Caco-2 (cell line): Measurements from ENCODE around the gene GFOD1. TPM values are rescaled to one million over a fixed set of nuclear protein-coding genes. Genes with fewer than 3 reads are reported as not detected.

Source experiments
- BruUV-seq: library from RNA; stranded (reverse); fragments of 400-500 nt; replicated peaks from 2 replicates; lab custom pipeline; 2021; lab: Mats Ljungman, UMichigan
- CTCF ChIA-PET: fragments of 300-600 bp; sonication (Branson Sonifier 250); formaldehyde crosslinking; loops from one replicate; lab custom pipeline; 2022; ENCODE audit warnings: antibody characterized with exemption; lab: Charles Lee
- POLR2A ChIA-PET: fragments of 300-600 bp; sonication (Branson Sonifier 250); formaldehyde crosslinking; loops from one replicate; lab custom pipeline; 2022; ENCODE audit warnings: antibody characterized with exemption; lab: Charles Lee
- DNase-seq, 2 experiments: peaks; one replicate each; pipeline versions ENCODE4 v3.0.0 to v3.0.0-alpha.2; 2020 to 2022
- H3K27me3 ChIP-seq: replicated peaks from 2 replicates; pipeline ENCODE4 v1.6.0; 2011; ENCODE audit warnings: low read length; ENCODE audit not compliant: control insufficient read depth, insufficient read depth
- H3K36me3 ChIP-seq: 2 replicates; pipeline ENCODE4 v1.5.1; 2011; ENCODE audit warnings: low read length; ENCODE audit not compliant: control insufficient read depth, insufficient read depth
- H3K4me1 ChIP-seq: fragments of 250-450 bp; sonication (Bioruptor Pico); 2 replicates; pipeline ENCODE4 v1.5.1; 2020; ENCODE audit warnings: mild to moderate bottlenecking
- H3K4me3 ChIP-seq: 2 replicates; pipeline ENCODE4 v1.5.1; 2011; ENCODE audit warnings: low read depth, mild to moderate bottlenecking, control low read depth, low read length
- H3K9me3 ChIP-seq: fragments of 250-450 bp; sonication (Bioruptor Pico); 2 replicates; pipeline ENCODE4 v1.5.1; 2020; ENCODE audit warnings: mild to moderate bottlenecking, moderate library complexity
- H3K27ac Mint-ChIP-seq: one replicate; pipeline ENCODE4 v1.8.0; 2022; ENCODE audit warnings: mixed read lengths; ENCODE audit not compliant: unreplicated experiment
- H3K27me3 Mint-ChIP-seq: one replicate; pipeline ENCODE4 v1.8.0; 2022; ENCODE audit warnings: mixed read lengths; ENCODE audit not compliant: insufficient read depth, unreplicated experiment
- H3K36me3 Mint-ChIP-seq: one replicate; pipeline ENCODE4 v1.8.0; 2022; ENCODE audit warnings: mild to moderate bottlenecking, mixed read lengths; ENCODE audit not compliant: insufficient read depth, unreplicated experiment
- H3K4me1 Mint-ChIP-seq: one replicate; pipeline ENCODE4 v1.8.0; 2022; ENCODE audit warnings: low read depth, mixed read lengths; ENCODE audit not compliant: unreplicated experiment
- H3K4me3 Mint-ChIP-seq: one replicate; pipeline ENCODE4 v1.8.0; 2022; ENCODE audit warnings: mild to moderate bottlenecking, moderate library complexity, mixed read lengths; ENCODE audit not compliant: unreplicated experiment
- H3K9me3 Mint-ChIP-seq: one replicate; pipeline ENCODE4 v1.8.0; 2022; ENCODE audit warnings: mixed read lengths; ENCODE audit not compliant: unreplicated experiment
- intact Hi-C: fragments of 100-400 bp; cut with micrococcal nuclease; formaldehyde crosslinking; loops from one replicate; pipeline ENCODE4 v1.10.0; 2022; ENCODE audit not compliant: unreplicated experiment
- total RNA-seq: library from RNA; stranded (reverse); gene quantifications from 2 replicates; pipeline ENCODE4 v1.2.3, GENCODE V29; 2022
- TF ChIP-seq, protein P1 (sequence below), 2 experiments: fragments of 200-600 bp in 1 of 2; IDR thresholded peaks; 1 replicate in 1 of 2; 2 replicates in 1 of 2; pipeline versions ENCODE4 v1.5.1 to v1.8.0; 2011 to 2022; ENCODE audit warnings: antibody characterized with exemption in 1 of 2, control low read depth in 1 of 2, inconsistent platforms in 1 of 2, low read depth in 1 of 2, low read length in 1 of 2, mild to moderate bottlenecking in 1 of 2, moderate library complexity in 1 of 2; ENCODE audit not compliant: insufficient read depth in 1 of 2, severe bottlenecking in 1 of 2, unreplicated experiment in 1 of 2

Gene GFOD1
- total RNA-seq, 1 experiment from 2014 or later = 0.84 TPM

DNA sequence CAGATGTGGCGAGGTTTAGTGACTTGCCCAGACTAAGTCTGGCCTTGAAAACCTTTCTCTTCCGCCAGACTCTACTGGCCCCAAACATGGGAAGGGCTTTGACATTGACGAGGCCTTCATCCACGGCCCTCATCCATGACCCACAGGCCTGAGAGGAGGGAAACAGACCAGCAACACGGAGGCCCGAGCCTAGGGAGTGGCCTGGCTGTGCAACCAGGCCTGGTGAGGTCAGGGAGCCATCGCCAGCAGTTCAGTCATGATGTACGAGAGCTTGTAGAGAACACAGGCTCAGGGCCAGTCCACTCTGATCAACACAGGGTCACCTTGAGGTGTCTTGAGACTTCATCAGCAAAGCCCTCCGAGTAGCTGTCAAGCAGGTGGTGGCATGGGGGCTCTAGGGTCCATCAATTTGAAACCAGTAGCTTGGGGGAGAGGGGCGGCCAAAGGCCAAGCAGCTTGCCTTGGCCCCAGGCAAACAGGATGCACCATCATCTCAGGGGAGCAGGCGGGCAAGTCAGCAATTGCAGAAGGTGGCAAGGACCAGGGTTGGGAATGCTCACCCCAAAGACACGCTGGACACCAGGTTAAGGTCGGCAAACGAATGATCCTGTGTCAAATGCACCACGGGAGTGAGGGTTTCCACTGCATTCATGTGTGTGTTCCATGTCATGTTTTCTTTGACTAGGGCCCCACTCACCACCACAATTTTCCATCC lies 36.1 kb downstream of the GFOD1 start:
- H3K9me3 ChIP-seq = no peaks in the 10 kb centered on the region
- no peak for DNase-seq
- Mint-ChIP-seq H3K27me3 (peaks cover 4% of the 10 kb centered on the region), H3K9me3 (no peaks in the 10 kb centered on the region), H3K27ac (no peak overlapping the region), H3K4me1 (no peaks in the 10 kb centered on the region), H3K4me3 (no peak overlapping the region), H3K36me3 (no peaks in the 10 kb centered on the region)
- TF ChIP-seq, protein P1, sequence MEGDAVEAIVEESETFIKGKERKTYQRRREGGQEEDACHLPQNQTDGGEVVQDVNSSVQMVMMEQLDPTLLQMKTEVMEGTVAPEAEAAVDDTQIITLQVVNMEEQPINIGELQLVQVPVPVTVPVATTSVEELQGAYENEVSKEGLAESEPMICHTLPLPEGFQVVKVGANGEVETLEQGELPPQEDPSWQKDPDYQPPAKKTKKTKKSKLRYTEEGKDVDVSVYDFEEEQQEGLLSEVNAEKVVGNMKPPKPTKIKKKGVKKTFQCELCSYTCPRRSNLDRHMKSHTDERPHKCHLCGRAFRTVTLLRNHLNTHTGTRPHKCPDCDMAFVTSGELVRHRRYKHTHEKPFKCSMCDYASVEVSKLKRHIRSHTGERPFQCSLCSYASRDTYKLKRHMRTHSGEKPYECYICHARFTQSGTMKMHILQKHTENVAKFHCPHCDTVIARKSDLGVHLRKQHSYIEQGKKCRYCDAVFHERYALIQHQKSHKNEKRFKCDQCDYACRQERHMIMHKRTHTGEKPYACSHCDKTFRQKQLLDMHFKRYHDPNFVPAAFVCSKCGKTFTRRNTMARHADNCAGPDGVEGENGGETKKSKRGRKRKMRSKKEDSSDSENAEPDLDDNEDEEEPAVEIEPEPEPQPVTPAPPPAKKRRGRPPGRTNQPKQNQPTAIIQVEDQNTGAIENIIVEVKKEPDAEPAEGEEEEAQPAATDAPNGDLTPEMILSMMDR (IDR thresholded peaks at IDR 0.05; ENCODE audit: insufficient read depth in 1 of 2, low read depth in 1 of 2, low read length in 1 of 2, severe bottlenecking in 1 of 2, unreplicated experiment in 1 of 2) = no peak
- intact Hi-C loops = no loop called here
- no peaks in the 10 kb centered on the region for H3K27me3 ChIP-seq
- ChIA-PET POLR2A (no interaction called here), CTCF (no interaction called here)
- no peaks in the 10 kb centered on the region for H3K36me3 ChIP-seq
- H3K4me1 ChIP-seq = no peaks in the 10 kb centered on the region
- no TSS peak for BruUV-seq
- no peak overlapping the region for H3K4me3 ChIP-seq

- POLR2A ChIA-PET = no interaction called here
- Histone ChIP-seq H3K36me3 (no peaks in the 10 kb centered on the region), H3K4me3 (no peak overlapping the region), H3K27me3 (no peaks in the 10 kb centered on the region), H3K9me3 (no peaks in the 10 kb centered on the region), H3K4me1 (no peaks in the 10 kb centered on the region)
- no TSS peak for BruUV-seq
- CTCF ChIA-PET = no interaction called here
- H3K4me1 Mint-ChIP-seq = no peaks in the 10 kb centered on the region
- intact Hi-C loops = no loop called here
- H3K27me3 Mint-ChIP-seq = peaks cover 4% of the 10 kb centered on the region
- H3K4me3 Mint-ChIP-seq = no peak overlapping the region
- no peaks in the 10 kb centered on the region for H3K9me3 Mint-ChIP-seq
- TF ChIP-seq, protein P1 (IDR thresholded peaks at IDR 0.05; ENCODE audit: insufficient read depth in 1 of 2, low read depth in 1 of 2, low read length in 1 of 2, severe bottlenecking in 1 of 2, unreplicated experiment in 1 of 2) = no peak
- no peak for DNase-seq
- no peaks in the 10 kb centered on the region for H3K36me3 Mint-ChIP-seq
- H3K27ac Mint-ChIP-seq = no peak overlapping the region
Observed at GRCh38 chr6:13450628-13451027, 36.8 kb downstream of the GFOD1 start.

GRCh38 chr6:13447949-13448724 lies 39.3 kb downstream of the GFOD1 start:
- TF ChIP-seq, protein P1 (IDR thresholded peaks at IDR 0.05; ENCODE audit: insufficient read depth in 1 of 2, low read depth in 1 of 2, low read length in 1 of 2, severe bottlenecking in 1 of 2, unreplicated experiment in 1 of 2) = no peak
- Histone ChIP-seq H3K4me3 (no peak overlapping the region), H3K36me3 (no peaks in the 10 kb centered on the region), H3K4me1 (no peaks in the 10 kb centered on the region), H3K9me3 (no peaks in the 10 kb centered on the region), H3K27me3 (no peaks in the 10 kb centered on the region)
- no TSS peak for BruUV-seq
- CTCF ChIA-PET = no interaction called here
- no peaks in the 10 kb centered on the region for H3K9me3 Mint-ChIP-seq
- no peaks in the 10 kb centered on the region for H3K27me3 Mint-ChIP-seq
- no peak overlapping the region for H3K4me3 Mint-ChIP-seq
- H3K36me3 Mint-ChIP-seq = no peaks in the 10 kb centered on the region
- POLR2A ChIA-PET = no interaction called here
- no peak overlapping the region for H3K27ac Mint-ChIP-seq
- DNase-seq = no peak
- H3K4me1 Mint-ChIP-seq = no peaks in the 10 kb centered on the region
- intact Hi-C loops = no loop called here
